GM21390 (cell line): Measurements from ENCODE around the gene HTATSF1.

Experiments
- ATAC-seq: cut with Tn5 transposase; IDR thresholded peaks from one replicate; pipeline ENCODE4 v1.9.1; 2021; ENCODE audit not compliant: unreplicated experiment

Gene HTATSF1, protein sequence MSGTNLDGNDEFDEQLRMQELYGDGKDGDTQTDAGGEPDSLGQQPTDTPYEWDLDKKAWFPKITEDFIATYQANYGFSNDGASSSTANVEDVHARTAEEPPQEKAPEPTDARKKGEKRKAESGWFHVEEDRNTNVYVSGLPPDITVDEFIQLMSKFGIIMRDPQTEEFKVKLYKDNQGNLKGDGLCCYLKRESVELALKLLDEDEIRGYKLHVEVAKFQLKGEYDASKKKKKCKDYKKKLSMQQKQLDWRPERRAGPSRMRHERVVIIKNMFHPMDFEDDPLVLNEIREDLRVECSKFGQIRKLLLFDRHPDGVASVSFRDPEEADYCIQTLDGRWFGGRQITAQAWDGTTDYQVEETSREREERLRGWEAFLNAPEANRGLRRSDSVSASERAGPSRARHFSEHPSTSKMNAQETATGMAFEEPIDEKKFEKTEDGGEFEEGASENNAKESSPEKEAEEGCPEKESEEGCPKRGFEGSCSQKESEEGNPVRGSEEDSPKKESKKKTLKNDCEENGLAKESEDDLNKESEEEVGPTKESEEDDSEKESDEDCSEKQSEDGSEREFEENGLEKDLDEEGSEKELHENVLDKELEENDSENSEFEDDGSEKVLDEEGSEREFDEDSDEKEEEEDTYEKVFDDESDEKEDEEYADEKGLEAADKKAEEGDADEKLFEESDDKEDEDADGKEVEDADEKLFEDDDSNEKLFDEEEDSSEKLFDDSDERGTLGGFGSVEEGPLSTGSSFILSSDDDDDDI

DNA sequence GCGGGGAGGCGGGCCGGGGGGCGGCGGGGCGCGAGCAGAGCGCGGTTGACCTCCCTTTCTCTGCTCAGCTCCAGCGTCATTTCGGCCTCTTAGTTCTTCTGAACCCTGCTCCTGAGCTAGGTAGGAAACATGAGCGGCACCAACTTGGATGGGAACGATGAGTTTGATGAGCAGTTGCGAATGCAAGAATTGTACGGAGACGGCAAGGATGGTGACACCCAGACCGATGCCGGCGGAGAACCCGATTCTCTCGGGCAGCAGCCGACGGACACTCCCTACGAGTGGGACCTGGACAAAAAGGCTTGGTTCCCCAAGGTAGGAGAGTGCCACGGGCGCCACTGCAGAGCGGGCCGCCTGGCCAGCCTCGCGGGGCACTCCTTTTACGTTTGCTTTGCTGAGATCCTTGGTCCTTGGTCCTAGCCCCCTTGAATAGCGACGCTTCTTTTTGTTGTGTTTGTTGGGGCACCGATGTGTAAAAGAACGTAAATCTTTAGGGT, at the start of gene HTATSF1:
Gene HTATSF1 (plus strand): TSS at position 37 of the 497 bp plus-strand sequence. CDS start 93 bp downstream, at position 130.
- ATAC-seq = peak; percentile 26

- ATAC-seq = no peak
Observed at GRCh38 chrX:136447968-136448367, 49.4 kb upstream of the HTATSF1 start.

DNA sequence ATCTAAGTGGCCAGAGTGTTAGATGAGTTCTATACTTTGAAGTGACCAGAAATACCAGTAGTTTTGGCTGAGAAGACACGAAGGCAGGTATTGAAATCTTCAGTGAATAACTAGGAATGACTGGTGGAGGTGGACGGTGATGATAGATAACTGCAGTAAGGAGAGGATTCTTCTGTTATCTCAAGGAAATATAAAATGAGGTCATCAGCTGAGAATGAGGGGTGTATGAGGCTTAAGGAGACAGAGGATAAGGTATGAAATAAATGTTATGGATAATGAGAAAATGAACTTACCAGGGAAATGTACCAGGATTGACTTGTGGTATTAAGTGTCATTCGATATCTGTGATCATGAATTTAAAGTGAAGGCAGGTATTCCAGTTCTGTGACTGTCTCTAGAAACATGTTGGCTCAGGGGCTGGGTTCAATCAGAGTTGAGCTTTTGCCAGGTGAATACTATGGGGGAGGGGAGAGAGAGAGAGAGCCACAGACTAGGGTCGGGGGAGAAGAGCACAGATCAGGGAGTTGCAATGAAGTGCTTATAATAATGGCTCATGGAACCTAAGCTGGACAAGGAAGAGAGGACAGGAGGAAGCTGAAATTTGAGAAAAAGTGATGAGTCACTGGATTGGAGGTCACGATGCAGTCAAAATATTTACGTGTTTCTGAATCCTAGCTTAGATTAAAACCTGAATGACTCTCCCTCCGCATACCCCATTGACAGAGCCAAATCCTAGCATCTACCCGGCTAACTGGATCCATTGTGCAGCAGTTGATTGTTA, 47.2 kb upstream of the HTATSF1 start:
- no peak for ATAC-seq

DNA sequence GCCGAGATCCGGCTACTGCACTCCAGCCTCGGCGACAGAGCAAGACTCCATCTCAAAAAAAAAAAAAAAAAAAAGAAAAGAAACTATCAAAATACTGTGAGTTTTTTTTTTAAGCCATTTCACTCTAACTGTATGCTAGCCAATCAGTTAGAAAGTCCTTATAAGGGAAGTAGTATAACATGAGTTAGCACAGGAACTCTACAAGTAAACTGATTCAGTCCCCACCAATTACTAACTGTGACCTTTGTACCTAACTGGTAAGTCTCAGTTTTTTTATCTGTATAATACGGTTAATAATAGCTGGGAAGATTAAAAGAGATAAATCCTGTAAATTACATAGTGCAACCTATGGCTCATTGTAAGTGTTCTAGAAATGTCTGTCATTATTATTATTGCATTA, 44.8 kb upstream of the HTATSF1 start:
- ATAC-seq = no peak

DNA sequence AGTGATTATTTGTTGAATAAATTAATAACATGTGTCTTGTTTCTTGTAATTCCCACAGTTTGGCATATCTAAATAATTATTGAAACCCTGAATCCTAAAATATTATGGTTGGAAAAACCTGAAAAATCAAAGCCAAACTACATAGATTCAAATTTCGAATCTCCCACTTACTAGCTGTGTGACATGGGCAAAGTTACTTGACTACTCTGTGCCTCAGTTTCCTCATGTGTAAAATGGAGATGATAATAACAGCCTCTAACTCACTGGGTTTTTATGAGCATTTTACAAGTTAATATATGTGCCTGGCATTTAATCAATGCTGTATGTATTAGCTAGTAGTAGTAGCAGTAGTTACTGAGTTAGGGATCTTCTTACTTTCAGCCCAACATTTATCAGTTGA, 44.3 kb upstream of the HTATSF1 start:
- ATAC-seq = no peak

- no peak for ATAC-seq
Observed at GRCh38 chrX:136453771-136454170, 43.6 kb upstream of the HTATSF1 start.

- no peak for ATAC-seq
Observed at GRCh38 chrX:136456133-136456532, 41.3 kb upstream of the HTATSF1 start.

DNA sequence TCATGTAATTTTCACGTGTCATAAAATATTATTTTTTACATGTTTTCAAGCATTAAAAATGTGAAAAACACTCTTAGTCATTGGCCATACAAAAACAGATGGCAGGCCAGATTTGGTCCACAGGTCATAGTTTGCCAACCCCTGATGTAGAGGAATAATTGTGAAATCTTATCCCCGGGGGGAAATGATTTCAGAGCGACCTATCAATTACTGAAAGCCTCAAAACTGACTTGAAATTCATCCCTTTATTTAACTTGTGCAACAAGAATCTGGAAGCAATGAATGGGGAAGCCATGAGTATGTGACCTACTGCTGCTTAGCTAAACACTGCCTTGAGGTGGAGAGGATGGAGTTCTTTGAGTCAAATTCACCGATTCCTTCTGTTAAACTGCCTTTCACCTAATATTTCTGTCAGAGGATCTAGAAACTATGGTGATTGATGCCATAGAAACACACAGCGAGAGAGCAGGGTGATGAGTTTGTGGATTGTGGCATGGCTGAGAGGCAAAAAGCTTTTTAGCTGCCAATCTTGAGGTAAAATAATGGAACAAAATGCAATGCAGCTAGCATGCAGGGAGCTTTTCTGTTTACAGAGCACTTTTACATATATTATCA, 40.0 kb upstream of the HTATSF1 start:
- ATAC-seq = no peak

GRCh38 chrX:136464589-136464988, 32.8 kb upstream of the HTATSF1 start:
- no peak for ATAC-seq

DNA sequence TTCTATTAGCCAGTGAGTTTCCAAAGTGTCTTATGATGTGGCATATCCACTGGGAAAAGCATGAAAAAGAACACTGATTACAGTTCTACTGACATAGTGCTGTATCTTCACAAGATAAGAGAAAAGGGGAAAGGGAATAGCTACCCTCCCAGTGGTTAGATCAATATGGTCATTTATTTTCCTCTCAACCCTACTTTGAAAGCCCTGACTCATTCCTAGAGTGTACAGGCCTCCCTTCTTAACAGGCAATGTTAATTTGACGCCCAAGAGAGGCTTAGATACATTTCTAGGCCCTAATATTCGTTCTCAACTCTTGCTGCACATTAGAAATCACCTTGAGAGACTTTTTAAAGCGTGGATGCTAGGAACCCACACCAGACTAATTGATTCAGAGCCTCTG, 30.1 kb upstream of the HTATSF1 start:
- ATAC-seq = no peak

DNA sequence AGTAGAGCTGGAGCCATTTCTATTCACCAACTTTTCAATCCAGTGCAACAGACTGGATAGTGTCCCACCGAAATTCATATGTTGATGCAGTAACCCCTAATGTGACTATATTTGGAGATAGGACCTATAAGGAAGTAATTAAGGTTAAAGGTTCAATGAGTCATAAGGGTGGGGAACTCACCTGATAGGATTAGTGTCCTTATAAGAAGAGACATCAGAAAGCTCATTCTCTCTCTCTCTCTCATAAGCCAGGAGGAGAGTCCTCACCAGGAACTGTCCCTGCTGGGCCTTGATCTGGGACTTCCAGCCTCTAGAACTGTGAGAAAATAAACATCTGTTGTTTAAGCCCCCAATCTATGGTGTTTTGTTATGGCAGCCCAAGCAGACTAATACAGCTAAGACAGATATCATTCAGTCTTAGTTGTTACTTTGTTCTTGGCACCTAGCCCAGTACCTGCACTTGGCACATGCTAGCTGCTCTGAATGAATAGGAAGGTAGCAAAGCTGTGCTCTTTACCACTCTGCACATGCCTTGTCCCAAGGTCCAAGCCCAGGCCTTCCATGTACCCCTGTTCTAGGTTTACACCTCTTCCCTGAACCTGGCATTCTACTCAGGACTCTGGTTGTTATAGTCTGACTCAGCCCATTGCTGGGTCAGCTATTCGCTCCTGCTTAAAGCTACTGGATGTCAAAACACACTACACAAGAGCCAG, 28.8 kb upstream of the HTATSF1 start:
- no peak for ATAC-seq

DNA sequence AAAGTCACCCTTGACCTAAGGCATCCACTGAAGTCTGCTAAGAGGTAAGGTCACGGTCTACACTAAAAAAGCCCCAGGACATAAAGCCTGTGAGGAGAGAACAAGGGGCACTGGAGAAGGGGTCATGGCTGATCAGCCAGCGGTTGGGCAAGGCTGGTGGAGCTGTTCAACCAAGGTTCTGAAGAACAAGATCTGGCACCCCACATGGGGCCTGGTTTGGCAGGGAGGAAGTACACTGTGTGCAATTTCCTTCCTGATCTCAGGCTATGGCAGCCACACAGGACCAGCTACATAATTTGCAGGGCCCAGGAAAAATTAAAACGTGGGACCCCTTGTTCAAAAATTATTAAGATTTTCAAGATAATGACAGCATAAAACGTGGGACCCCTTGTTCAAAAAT, 23.7 kb upstream of the HTATSF1 start:
- ATAC-seq = no peak

DNA sequence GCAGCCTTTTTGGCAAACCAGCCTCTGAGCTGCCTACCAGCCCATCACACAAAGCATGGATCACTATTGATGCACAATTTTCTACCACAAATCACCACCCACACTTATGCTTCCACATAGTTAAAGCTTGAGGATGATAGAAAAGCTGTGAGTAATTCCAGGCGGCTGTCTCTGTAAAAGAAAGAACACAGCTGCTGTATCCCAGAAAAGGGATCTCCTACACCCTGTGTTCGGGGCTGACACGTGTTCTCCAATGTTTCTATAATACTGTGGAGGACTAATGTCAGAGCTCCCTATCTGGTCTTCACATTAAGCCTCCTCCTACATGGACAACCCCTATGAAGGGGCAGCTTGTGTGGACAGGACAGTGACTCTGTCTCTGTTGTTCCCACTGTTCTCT, 22.2 kb upstream of the HTATSF1 start:
- no peak for ATAC-seq

DNA sequence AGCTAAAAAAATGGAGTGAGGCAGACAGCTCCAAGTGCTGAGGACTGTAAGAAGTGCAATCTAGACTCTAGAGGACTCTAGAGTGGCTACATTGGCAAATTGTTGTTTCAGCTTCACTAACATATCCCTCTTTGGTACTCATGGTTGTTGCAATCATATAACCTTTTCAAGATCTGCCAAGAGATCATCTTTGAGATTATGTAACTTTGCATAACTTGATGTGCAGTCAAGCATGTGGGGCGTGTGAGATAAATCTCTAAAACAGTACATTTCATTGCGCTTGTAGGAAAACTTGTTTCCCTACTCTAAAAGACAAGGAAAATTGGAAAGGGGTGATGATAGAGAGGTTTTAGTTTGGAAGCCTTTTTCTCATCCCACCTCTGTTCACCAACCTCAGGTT, 20.9 kb upstream of the HTATSF1 start:
- ATAC-seq = no peak

- ATAC-seq = no peak
Observed at GRCh38 chrX:136477026-136477425, 20.4 kb upstream of the HTATSF1 start.

- no peak for ATAC-seq
Observed at GRCh38 chrX:136480383-136480782, 17.0 kb upstream of the HTATSF1 start.

DNA sequence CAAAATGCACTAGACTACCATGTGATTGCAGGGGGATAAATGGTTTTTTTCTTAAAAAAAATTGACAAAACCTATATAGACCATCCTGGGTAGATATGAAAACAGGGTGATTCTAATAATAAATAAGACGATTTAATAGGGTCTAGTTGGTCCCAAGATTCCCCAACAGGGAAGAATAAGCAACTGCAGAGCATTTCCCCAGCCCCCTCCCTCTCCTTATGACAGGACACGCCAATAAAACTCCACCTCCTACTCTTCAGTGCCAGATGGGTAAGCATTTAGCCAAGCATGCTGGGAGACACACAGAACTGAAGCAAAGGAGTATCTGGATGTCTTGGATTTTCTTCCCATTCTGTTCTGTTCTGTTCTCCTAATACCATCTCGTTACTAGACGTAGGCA, 9.7 kb upstream of the HTATSF1 start, which contains the start of gene BRS3:
Gene BRS3 (plus strand): TSS at position 301 of the 400 bp plus-strand sequence. CDS start 168 bp downstream, outside the sequence.
- ATAC-seq = no peak

GRCh38 chrX:136488706-136489105, 8.7 kb upstream of the HTATSF1 start:
- no peak for ATAC-seq

DNA sequence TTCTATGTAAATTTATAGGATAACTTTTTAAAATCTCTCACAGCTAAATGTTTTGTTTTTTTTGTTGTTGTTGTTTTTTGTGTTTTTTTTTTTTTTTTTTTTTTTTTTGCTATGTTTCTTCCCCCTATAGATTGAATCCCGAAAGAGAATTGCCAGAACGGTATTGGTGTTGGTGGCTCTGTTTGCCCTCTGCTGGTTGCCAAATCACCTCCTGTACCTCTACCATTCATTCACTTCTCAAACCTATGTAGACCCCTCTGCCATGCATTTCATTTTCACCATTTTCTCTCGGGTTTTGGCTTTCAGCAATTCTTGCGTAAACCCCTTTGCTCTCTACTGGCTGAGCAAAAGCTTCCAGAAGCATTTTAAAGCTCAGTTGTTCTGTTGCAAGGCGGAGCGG, 5.6 kb upstream of the HTATSF1 start:
- no peak for ATAC-seq

GRCh38 chrX:136493011-136493410, 4.4 kb upstream of the HTATSF1 start:
- ATAC-seq = no peak
